Keratinocyte (primary cell): ENCODE results near the gene ANXA1. TPM values are rescaled to one million over a fixed set of nuclear protein-coding genes. Genes with fewer than 3 reads are reported as not detected.

Experiments
- DNase-seq: peaks from one replicate; pipeline ENCODE4 v3.0.0-alpha.2; 2011; ENCODE audit warnings: low read depth, missing footprints, low spot score
- FAIRE-seq: peaks from 2 replicates; lab custom pipeline; 2011; peaks lifted over from hg19 to GRCh38; lab: Jason Lieb, UNC
- H2AFZ ChIP-seq: 2 replicates; pipeline ENCODE4 v1.6.0; 2012; ENCODE audit warnings: low read length, control low read depth, inconsistent platforms; ENCODE audit not compliant: control insufficient read depth
- H3K27ac ChIP-seq: 2 replicates; pipeline ENCODE4 v1.5.1; 2011; ENCODE audit warnings: low read length; ENCODE audit not compliant: control insufficient read depth, insufficient read depth
- H3K27me3 ChIP-seq: 3 replicates; pipeline ENCODE4 v1.6.0; 2011; ENCODE audit warnings: low read length; ENCODE audit not compliant: control insufficient read depth, insufficient read depth; ENCODE audit errors: extremely low read depth
- H3K36me3 ChIP-seq, 2 experiments: 2 replicates in 1 of 2; 3 replicates in 1 of 2; pipeline ENCODE4 v1.5.1; 2011; ENCODE audit warnings: low read length in 2 of 2, mild to moderate bottlenecking in 1 of 2; ENCODE audit not compliant: control insufficient read depth in 2 of 2, insufficient read depth in 2 of 2; ENCODE audit errors: extremely low read depth in 1 of 2
- H3K4me1 ChIP-seq: 3 replicates; pipeline ENCODE4 v1.5.1; 2011; ENCODE audit warnings: low read length; ENCODE audit not compliant: control insufficient read depth, insufficient read depth; ENCODE audit errors: extremely low read depth
- H3K4me2 ChIP-seq: 3 replicates; pipeline ENCODE4 v1.6.0; 2011; ENCODE audit warnings: low read depth, low read length; ENCODE audit not compliant: control insufficient read depth, insufficient read depth; ENCODE audit errors: extremely low read depth
- H3K4me3 ChIP-seq, 3 experiments: fragments of 200-600 bp in 1 of 3; sonication (generic) in 1 of 3; 2 replicates in 2 of 3; 3 replicates in 1 of 3; pipeline ENCODE4 v1.5.1; 2011 to 2016; ENCODE audit warnings: low read length in 3 of 3, mild to moderate bottlenecking in 3 of 3, control low read depth in 2 of 3, inconsistent platforms in 1 of 3, low read depth in 1 of 3, mixed read lengths in 1 of 3, mixed run types in 1 of 3, moderate library complexity in 1 of 3; ENCODE audit not compliant: control insufficient read depth in 2 of 3, insufficient read depth in 2 of 3; ENCODE audit errors: extremely low read depth in 1 of 3
- H3K79me2 ChIP-seq: 2 replicates; pipeline ENCODE4 v1.6.0; 2012; ENCODE audit warnings: low read length; ENCODE audit not compliant: control insufficient read depth, insufficient read depth
- H3K9ac ChIP-seq: 3 replicates; pipeline ENCODE4 v1.6.0; 2011; ENCODE audit warnings: low read length; ENCODE audit not compliant: control insufficient read depth, insufficient read depth; ENCODE audit errors: extremely low read depth
- H3K9me1 ChIP-seq: 3 replicates; pipeline ENCODE4 v1.6.0; 2011; ENCODE audit warnings: low read length; ENCODE audit not compliant: control insufficient read depth, insufficient read depth; ENCODE audit errors: extremely low read depth
- H3K9me3 ChIP-seq: 2 replicates; pipeline ENCODE4 v1.5.1; 2012; ENCODE audit warnings: low read depth, low read length; ENCODE audit not compliant: control insufficient read depth
- H4K20me1 ChIP-seq: 3 replicates; pipeline ENCODE4 v1.6.0; 2011; ENCODE audit warnings: low read length; ENCODE audit not compliant: control insufficient read depth, insufficient read depth; ENCODE audit errors: extremely low read depth
- EZH2 ChIP-seq: IDR thresholded peaks from one replicate; pipeline ENCODE4 v1.6.1; 2012; ENCODE audit warnings: inconsistent platforms, mild to moderate bottlenecking, low read length, moderate library complexity
- dilution Hi-C: fragments of 300-500 bp; cut with MboI; formaldehyde crosslinking; loops from one replicate; pipeline ENCODE4 v1.7.0; 2020; ENCODE audit warnings: low sequenced_read_pairs; ENCODE audit not compliant: extremely low pct_ligation_motif_present
- polyA plus RNA-seq, 5 experiments: library from polyadenylated mRNA; depleted of rRNA in 3 of 5; stranded (reverse) in 3 of 5; stranded (forward) in 1 of 5; unstranded in 1 of 5; fragments of >200 nt; gene quantifications; 1 replicate in 1 of 5; 2 replicates in 3 of 5; 3 replicates in 1 of 5; pipeline versions ENCODE4 v1.2.1 to v1.2.3, GENCODE V29; 2011 to 2012; ENCODE audit warnings: missing spikeins in 2 of 5, low read depth in 1 of 5, low replicate concordance in 1 of 5
- TF ChIP-seq, protein P1 (sequence below), 3 experiments: IDR thresholded peaks in 1 of 3; conservative IDR thresholded peaks in 1 of 3; optimal IDR thresholded peaks in 1 of 3; 2 replicates in 2 of 3; 3 replicates in 1 of 3; pipeline versions ENCODE3 to v1.5.1; 2011; ENCODE audit warnings: low read length in 3 of 3, mild to moderate bottlenecking in 3 of 3, moderate library complexity in 2 of 3, control low read depth in 1 of 3, inconsistent platforms in 1 of 3; ENCODE audit not compliant: insufficient read depth in 2 of 3; ENCODE audit errors: extremely low read depth in 1 of 3

Gene ANXA1
- polyA plus RNA-seq, 1 donor (not counting 4 experiments of a cell fraction or from before 2014, with no cell fraction given): 1,449 TPM

GRCh38 chr9:73149371-73150067, 2.1 kb upstream of the ANXA1 start:
- Histone ChIP-seq H3K9me3 (no peaks in the 10 kb centered on the region), H3K4me1 (peaks cover 46% of the 10 kb centered on the region), H3K4me3 (peak overlapping the region in 2 of 3 experiments; percentile 36 to 52), H3K27ac (peak overlapping the region; percentile 97), H3K79me2 (peaks cover 27% of the 10 kb centered on the region), H3K4me2 (peak overlapping the region; percentile 87), H3K9me1 (no peaks in the 10 kb centered on the region), H3K27me3 (no peaks in the 10 kb centered on the region), H3K36me3 (peaks cover under 1 to 3% of the 10 kb centered on the region in 2 experiments), H4K20me1 (no peaks in the 10 kb centered on the region), H3K9ac (peak overlapping the region; percentile 72), H2AFZ (no peak overlapping the region)
- dilution Hi-C loops: no loop called here
- no peak for DNase-seq
- FAIRE-seq: peak; percentile 63
- TF ChIP-seq, protein P1, sequence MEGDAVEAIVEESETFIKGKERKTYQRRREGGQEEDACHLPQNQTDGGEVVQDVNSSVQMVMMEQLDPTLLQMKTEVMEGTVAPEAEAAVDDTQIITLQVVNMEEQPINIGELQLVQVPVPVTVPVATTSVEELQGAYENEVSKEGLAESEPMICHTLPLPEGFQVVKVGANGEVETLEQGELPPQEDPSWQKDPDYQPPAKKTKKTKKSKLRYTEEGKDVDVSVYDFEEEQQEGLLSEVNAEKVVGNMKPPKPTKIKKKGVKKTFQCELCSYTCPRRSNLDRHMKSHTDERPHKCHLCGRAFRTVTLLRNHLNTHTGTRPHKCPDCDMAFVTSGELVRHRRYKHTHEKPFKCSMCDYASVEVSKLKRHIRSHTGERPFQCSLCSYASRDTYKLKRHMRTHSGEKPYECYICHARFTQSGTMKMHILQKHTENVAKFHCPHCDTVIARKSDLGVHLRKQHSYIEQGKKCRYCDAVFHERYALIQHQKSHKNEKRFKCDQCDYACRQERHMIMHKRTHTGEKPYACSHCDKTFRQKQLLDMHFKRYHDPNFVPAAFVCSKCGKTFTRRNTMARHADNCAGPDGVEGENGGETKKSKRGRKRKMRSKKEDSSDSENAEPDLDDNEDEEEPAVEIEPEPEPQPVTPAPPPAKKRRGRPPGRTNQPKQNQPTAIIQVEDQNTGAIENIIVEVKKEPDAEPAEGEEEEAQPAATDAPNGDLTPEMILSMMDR (optimal IDR thresholded peaks at IDR 0.05 in 1 of 3, IDR thresholded peaks at IDR 0.05 in 1 of 3, conservative IDR thresholded peaks at IDR 0.05 in 1 of 3; ENCODE audit: extremely low read depth in 1 of 3, insufficient read depth in 2 of 3, low read length in 3 of 3): no peak

- dilution Hi-C loops: no loop called here
- Histone ChIP-seq H3K4me3 (peak overlapping the region; percentile 70 to 98 (median 94)), H3K9me1 (no peaks in the 10 kb centered on the region), H3K79me2 (peaks cover 53% of the 10 kb centered on the region), H3K36me3 (peaks cover 2 to 17% of the 10 kb centered on the region in 2 experiments), H4K20me1 (peaks cover 19% of the 10 kb centered on the region), H3K9ac (peak overlapping the region; percentile 94), H3K27ac (peak overlapping the region; percentile 97), H3K9me3 (no peaks in the 10 kb centered on the region), H3K4me1 (peaks cover 60% of the 10 kb centered on the region), H2AFZ (no peak overlapping the region), H3K4me2 (peak overlapping the region; percentile 84), H3K27me3 (no peaks in the 10 kb centered on the region)
- no peak for DNase-seq
- peak; percentile 52 for FAIRE-seq
- TF ChIP-seq, protein P1 (optimal IDR thresholded peaks at IDR 0.05 in 1 of 3, IDR thresholded peaks at IDR 0.05 in 1 of 3, conservative IDR thresholded peaks at IDR 0.05 in 1 of 3; ENCODE audit: extremely low read depth in 1 of 3, insufficient read depth in 2 of 3, low read length in 3 of 3): no peak
- no peak for TF ChIP-seq EZH2
Measured at GRCh38 chr9:73152543-73152844, 829 bp downstream of the ANXA1 start.
